HL-60 (cell line): ENCODE measurements around the gene MAP7.

Experiments used
- GABPA ChIP-seq: IDR thresholded peaks from 2 replicates; pipeline ENCODE4 v1.6.1; 2012; ENCODE audit warnings: low read depth
- POLR2AphosphoS5 ChIP-seq: IDR thresholded peaks from 2 replicates; pipeline ENCODE4 v1.6.1; 2012; ENCODE audit warnings: low read depth
- REST ChIP-seq: IDR thresholded peaks from 2 replicates; pipeline ENCODE4 v1.6.1; 2012; ENCODE audit warnings: low read depth; ENCODE audit not compliant: insufficient replicate concordance
- TF ChIP-seq, protein P1 (sequence below): IDR thresholded peaks from one replicate; pipeline ENCODE4 v1.5.1; 2011; ENCODE audit warnings: low read length, control low read depth, inconsistent platforms; ENCODE audit not compliant: insufficient read depth

- TF ChIP-seq, protein P1, sequence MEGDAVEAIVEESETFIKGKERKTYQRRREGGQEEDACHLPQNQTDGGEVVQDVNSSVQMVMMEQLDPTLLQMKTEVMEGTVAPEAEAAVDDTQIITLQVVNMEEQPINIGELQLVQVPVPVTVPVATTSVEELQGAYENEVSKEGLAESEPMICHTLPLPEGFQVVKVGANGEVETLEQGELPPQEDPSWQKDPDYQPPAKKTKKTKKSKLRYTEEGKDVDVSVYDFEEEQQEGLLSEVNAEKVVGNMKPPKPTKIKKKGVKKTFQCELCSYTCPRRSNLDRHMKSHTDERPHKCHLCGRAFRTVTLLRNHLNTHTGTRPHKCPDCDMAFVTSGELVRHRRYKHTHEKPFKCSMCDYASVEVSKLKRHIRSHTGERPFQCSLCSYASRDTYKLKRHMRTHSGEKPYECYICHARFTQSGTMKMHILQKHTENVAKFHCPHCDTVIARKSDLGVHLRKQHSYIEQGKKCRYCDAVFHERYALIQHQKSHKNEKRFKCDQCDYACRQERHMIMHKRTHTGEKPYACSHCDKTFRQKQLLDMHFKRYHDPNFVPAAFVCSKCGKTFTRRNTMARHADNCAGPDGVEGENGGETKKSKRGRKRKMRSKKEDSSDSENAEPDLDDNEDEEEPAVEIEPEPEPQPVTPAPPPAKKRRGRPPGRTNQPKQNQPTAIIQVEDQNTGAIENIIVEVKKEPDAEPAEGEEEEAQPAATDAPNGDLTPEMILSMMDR: no peak
- no peak for TF ChIP-seq GABPA
- TF ChIP-seq POLR2AphosphoS5: no peak
- no peak for TF ChIP-seq REST
Measured at GRCh38 chr6:136594671-136595070, 44.4 kb upstream of the MAP7 start.
